Measurements from ENCODE around the gene MYO10. TPM values are rescaled to one million over a fixed set of nuclear protein-coding genes. Genes with fewer than 3 reads are reported as not detected.
"Not testable (repeated sequence)": the region's sequence is repeated elsewhere in the genome, so short reads cannot be mapped to it uniquely, and the experiment has no call there.

The MYO10 gene
- total RNA-seq, 1 donor, result 37.1 TPM

DNA sequence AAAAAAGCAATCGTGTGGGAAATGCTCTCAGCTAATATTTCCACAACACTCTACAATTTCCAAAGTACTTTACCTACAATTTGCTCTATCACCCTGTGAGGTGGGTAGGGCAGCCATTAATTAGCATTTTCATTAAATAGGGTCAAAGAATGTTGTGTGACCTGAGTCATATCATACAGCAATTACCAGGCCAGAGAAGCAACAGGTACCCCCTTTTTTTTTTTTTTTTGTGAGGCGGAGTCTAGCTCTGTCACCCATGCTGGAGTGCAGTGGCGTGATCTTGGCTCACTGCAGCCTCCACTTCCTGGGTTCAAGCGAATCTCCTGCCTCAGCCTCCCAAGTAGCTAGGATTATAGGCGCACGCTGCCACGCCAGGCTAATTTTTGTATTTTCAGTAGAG, 210.5 kb downstream of the MYO10 start:
- no peak for DNase-seq (ENCODE audit: low read depth)
- no peak overlapping the region for H3K4me3 ChIP-seq (ENCODE audit: low read depth, low read length)
- TF ChIP-seq, protein P1, sequence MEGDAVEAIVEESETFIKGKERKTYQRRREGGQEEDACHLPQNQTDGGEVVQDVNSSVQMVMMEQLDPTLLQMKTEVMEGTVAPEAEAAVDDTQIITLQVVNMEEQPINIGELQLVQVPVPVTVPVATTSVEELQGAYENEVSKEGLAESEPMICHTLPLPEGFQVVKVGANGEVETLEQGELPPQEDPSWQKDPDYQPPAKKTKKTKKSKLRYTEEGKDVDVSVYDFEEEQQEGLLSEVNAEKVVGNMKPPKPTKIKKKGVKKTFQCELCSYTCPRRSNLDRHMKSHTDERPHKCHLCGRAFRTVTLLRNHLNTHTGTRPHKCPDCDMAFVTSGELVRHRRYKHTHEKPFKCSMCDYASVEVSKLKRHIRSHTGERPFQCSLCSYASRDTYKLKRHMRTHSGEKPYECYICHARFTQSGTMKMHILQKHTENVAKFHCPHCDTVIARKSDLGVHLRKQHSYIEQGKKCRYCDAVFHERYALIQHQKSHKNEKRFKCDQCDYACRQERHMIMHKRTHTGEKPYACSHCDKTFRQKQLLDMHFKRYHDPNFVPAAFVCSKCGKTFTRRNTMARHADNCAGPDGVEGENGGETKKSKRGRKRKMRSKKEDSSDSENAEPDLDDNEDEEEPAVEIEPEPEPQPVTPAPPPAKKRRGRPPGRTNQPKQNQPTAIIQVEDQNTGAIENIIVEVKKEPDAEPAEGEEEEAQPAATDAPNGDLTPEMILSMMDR (IDR thresholded peaks at IDR 0.05; ENCODE audit: insufficient read depth, low read length), result no peak

DNA sequence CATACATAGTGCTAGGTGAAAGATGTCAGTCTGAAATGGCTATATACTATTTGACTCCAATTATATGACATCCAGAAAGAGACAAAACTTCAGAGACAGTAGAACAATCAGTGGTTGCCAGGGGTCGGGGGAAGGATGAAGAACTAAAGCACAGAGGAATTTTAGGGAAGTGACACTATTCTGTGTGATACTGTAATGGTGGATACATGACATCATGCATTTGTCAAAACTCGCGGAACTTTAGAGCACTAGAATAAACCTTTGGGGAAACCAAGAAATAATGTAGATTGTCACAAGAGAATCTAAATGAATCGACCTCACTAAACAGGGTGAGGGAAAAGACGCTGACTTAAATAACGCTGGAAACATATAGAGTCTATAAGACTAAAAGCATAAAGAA, 212.3 kb downstream of the MYO10 start:
- no peak overlapping the region for H3K4me3 ChIP-seq (ENCODE audit: low read depth, low read length)
- no peak for DNase-seq (ENCODE audit: low read depth)
- TF ChIP-seq, protein P1 (IDR thresholded peaks at IDR 0.05; ENCODE audit: insufficient read depth, low read length), result no peak

DNA sequence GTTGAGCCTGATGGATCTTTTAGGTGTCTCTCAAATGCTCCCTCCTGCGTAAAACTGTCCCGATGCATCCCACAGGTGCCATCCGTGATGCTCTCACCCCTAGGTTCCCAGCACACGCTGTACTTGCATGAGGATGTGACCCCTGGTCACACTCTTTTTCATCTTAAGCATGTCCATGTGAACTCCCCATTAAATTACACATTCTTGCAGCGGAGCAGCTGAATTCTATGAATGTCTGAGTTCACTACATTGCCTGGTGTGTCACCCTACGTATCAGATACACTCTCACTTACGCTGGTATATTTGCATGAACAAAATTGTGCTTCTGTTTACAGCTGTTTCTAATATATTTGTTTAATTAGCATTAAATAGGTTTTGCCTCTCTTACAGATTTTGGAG, 214.0 kb downstream of the MYO10 start:
- H3K4me3 ChIP-seq (ENCODE audit: low read depth, low read length), result no peak overlapping the region
- TF ChIP-seq, protein P1 (IDR thresholded peaks at IDR 0.05; ENCODE audit: insufficient read depth, low read length), result no peak
- no peak for DNase-seq (ENCODE audit: low read depth)

DNA sequence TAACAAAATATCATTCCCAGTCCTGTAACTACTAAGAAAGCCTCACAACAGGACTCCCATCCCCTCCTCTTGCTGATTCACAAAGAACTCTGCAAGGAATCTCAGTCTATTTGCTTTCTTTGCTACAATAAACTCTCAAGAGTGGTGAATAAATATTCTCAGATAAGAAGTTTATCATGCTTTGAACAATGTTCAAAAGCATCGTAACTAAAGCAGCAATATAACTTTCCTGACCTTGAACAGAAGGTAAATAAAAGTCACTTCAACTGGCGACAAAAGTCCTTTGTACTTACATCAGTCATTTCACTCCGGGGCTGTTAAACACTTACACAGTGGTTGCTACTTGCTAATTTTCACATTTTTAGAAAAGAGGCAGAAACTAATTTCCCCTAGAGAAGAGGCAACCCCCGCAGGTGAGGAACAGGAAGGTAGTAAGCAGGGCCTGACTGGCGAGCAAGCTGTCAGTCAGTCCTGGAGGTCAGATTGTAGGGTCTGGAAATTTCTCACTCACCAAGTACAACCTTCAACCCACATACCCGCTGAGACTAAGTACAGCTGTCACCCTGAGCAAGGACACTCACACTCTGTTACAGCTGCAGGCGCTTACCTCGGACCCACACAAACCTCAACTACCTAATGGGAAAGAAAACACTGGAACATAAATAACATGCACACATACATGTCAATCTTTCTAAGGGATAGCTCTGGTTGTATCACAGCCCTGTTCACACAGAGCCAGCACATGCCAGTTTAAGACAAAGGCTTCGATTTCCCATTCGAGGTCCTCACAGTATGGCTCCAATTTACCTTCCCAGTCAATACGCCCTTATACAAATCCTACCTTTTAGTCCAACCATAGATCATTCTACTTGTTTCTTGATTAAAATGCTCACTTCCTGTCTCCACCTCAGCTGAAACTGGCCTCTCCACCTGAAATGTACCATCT, 214.7 kb downstream of the MYO10 start:
- TF ChIP-seq, protein P1 (IDR thresholded peaks at IDR 0.05; ENCODE audit: insufficient read depth, low read length), result no peak
- no peak overlapping the region for H3K4me3 ChIP-seq (ENCODE audit: low read depth, low read length)
- DNase-seq (ENCODE audit: low read depth), result no peak

DNA sequence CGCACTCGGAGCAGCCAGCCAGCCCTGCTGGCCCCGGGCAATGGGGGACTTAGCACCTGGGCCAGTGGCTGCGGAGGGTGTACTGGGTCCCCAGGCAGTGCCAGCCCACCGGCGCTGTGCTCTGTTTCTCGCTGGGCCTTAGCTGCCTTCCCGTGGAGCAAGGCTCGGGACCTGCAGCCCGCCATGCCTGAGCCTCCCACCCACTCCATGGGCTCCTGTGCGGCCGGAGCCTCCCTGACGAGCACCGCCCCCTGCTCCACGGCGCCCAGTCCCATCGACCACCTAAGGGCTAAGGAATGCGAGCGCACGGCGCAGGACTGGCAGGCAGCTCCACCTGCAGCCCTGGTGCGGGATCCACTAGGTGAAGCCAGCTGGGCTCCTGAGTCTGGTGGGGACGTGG, 218.1 kb downstream of the MYO10 start:
- not testable (repeated sequence) for H3K4me3 ChIP-seq (ENCODE audit: low read depth, low read length); DNase-seq (ENCODE audit: low read depth)

- TF ChIP-seq, protein P1 (IDR thresholded peaks at IDR 0.05; ENCODE audit: insufficient read depth, low read length), result no peak
- H3K4me3 ChIP-seq (ENCODE audit: low read depth, low read length), result peak overlapping the region; percentile 59
- peak; percentile 67 for DNase-seq (ENCODE audit: low read depth)
These were observed 222.6 kb downstream of the MYO10 start for GRCh38 chr5:16713386-16713928.

GRCh38 chr5:16712620-16713019, 223.5 kb downstream of the MYO10 start:
- no peak overlapping the region for H3K4me3 ChIP-seq (ENCODE audit: low read depth, low read length)
- DNase-seq (ENCODE audit: low read depth), result peak; percentile 32
- TF ChIP-seq, protein P1 (IDR thresholded peaks at IDR 0.05; ENCODE audit: insufficient read depth, low read length), result no peak
